ENCODE data around the gene PCCA.
"Not testable (repeated sequence)": the region's sequence is repeated elsewhere in the genome, so short reads cannot be mapped to it uniquely, and the experiment has no call there.

Gene PCCA

GRCh38 chr13:100363874-100364273 is 275.0 kb downstream of the PCCA start:
- TF ChIP-seq CTCF (conservative IDR thresholded peaks at IDR 0.05; ENCODE audit: control insufficient read depth, insufficient read depth, low read depth, low read length), result no peak
- peak; percentile 81 for DNase-seq (ENCODE audit: low read depth)
- H3K4me3 ChIP-seq (ENCODE audit: control insufficient read depth, low read depth, low read length), result no peak overlapping the region

- TF ChIP-seq CTCF (conservative IDR thresholded peaks at IDR 0.05; ENCODE audit: control insufficient read depth, insufficient read depth, low read depth, low read length), result no peak
- peak; percentile 18 for DNase-seq (ENCODE audit: low read depth)
- no peak overlapping the region for H3K4me3 ChIP-seq (ENCODE audit: control insufficient read depth, low read depth, low read length)
These were observed 275.7 kb downstream of the PCCA start for GRCh38 chr13:100364591-100364990.

GRCh38 chr13:100365680-100366079 is 276.8 kb downstream of the PCCA start:
- no peak for TF ChIP-seq CTCF (conservative IDR thresholded peaks at IDR 0.05; ENCODE audit: control insufficient read depth, insufficient read depth, low read depth, low read length)
- H3K4me3 ChIP-seq (ENCODE audit: control insufficient read depth, low read depth, low read length), result no peak overlapping the region
- DNase-seq (ENCODE audit: low read depth), result peak; percentile 41

GRCh38 chr13:100378533-100378932 is 289.6 kb downstream of the PCCA start:
- no peak for DNase-seq (ENCODE audit: low read depth)
- no peak for TF ChIP-seq CTCF (conservative IDR thresholded peaks at IDR 0.05; ENCODE audit: control insufficient read depth, insufficient read depth, low read depth, low read length)
- H3K4me3 ChIP-seq (ENCODE audit: control insufficient read depth, low read depth, low read length), result no peak overlapping the region

- DNase-seq (ENCODE audit: low read depth), result peak; percentile 41
- no peak overlapping the region for H3K4me3 ChIP-seq (ENCODE audit: control insufficient read depth, low read depth, low read length)
- no peak for TF ChIP-seq CTCF (conservative IDR thresholded peaks at IDR 0.05; ENCODE audit: control insufficient read depth, insufficient read depth, low read depth, low read length)
These were observed 292.8 kb downstream of the PCCA start for GRCh38 chr13:100381595-100382224.

- peak; percentile 72 for DNase-seq (ENCODE audit: low read depth)
- no peak for TF ChIP-seq CTCF (conservative IDR thresholded peaks at IDR 0.05; ENCODE audit: control insufficient read depth, insufficient read depth, low read depth, low read length)
- H3K4me3 ChIP-seq (ENCODE audit: control insufficient read depth, low read depth, low read length), result no peak overlapping the region
These were observed 293.9 kb downstream of the PCCA start for GRCh38 chr13:100382785-100383184.

GRCh38 chr13:100387416-100387815 is 298.5 kb downstream of the PCCA start:
- no peak overlapping the region for H3K4me3 ChIP-seq (ENCODE audit: control insufficient read depth, low read depth, low read length)
- TF ChIP-seq CTCF (conservative IDR thresholded peaks at IDR 0.05; ENCODE audit: control insufficient read depth, insufficient read depth, low read depth, low read length), result no peak
- DNase-seq (ENCODE audit: low read depth), result no peak

- H3K4me3 ChIP-seq (ENCODE audit: control insufficient read depth, low read depth, low read length); DNase-seq (ENCODE audit: low read depth): not testable (repeated sequence)
These were observed 299.3 kb downstream of the PCCA start for GRCh38 chr13:100388150-100388549.

Data from fibroblast of mammary gland (primary cell).